Stomach (tissue), 9 donors: ENCODE data around the gene NHLRC3. TPM values are rescaled to one million over a fixed set of nuclear protein-coding genes. Genes with fewer than 3 reads are reported as not detected.

Experiments used
- DNase-seq, 2 donors: peaks; one replicate each; pipeline versions ENCODE4 v3.0.0 to v3.0.0-alpha.2; 2013 to 2019
- H3K27ac ChIP-seq, 5 donors: fragments of 200-600 bp in 4 of 5; sonication (generic) in 4 of 5; one replicate each; pipeline ENCODE4 v1.5.1; 2013 to 2019; ENCODE audit warnings: mild to moderate bottlenecking in 1 of 5, moderate library complexity in 1 of 5
- H3K27me3 ChIP-seq, 3 donors: fragments of 200-600 bp; sonication (generic); one replicate each; pipeline ENCODE4 v1.5.1; 2017 to 2019; ENCODE audit warnings: mixed run types in 1 of 3
- H3K36me3 ChIP-seq, 4 donors: fragments of 200-600 bp; sonication (generic); 1 replicate in 3 of 4; 2 replicates in 1 of 4; pipeline ENCODE4 v1.5.1; 2016 to 2019
- H3K4me1 ChIP-seq, 4 donors: fragments of 200-600 bp; sonication (generic); one replicate each; pipeline ENCODE4 v1.5.1; 2016 to 2019
- H3K4me3 ChIP-seq, 4 donors: fragments of 200-600 bp; sonication (generic) in 3 of 4; one replicate each; pipeline ENCODE4 v1.5.1; 2016 to 2019; ENCODE audit warnings: mild to moderate bottlenecking in 1 of 4
- H3K9me3 ChIP-seq, 4 donors: fragments of 200-600 bp; sonication (generic); one replicate each; pipeline ENCODE4 v1.5.1; 2016 to 2019
- CTCF ChIP-seq, 7 experiments: fragments of 450-650 bp in 4 of 7; fragments of 200-600 bp in 3 of 7; sonication (generic) in 3 of 7; IDR thresholded peaks; one replicate each; pipeline ENCODE4 v1.5.1; 2016 to 2019; ENCODE audit warnings: antibody characterized with exemption in 7 of 7, control low read depth in 2 of 7, mild to moderate bottlenecking in 1 of 7
- EP300 ChIP-seq: sonication (generic); formaldehyde crosslinking; IDR thresholded peaks from one replicate; pipeline ENCODE4 v1.6.1; 2017; ENCODE audit warnings: antibody characterized with exemption
- POLR2A ChIP-seq, 4 donors: fragments of 450-650 bp; IDR thresholded peaks; one replicate each; pipeline ENCODE4 v1.6.1; 2016; ENCODE audit warnings: antibody characterized with exemption in 4 of 4, control low read depth in 2 of 4, mild to moderate bottlenecking in 1 of 4, moderate library complexity in 1 of 4
- POLR2AphosphoS5 ChIP-seq, 3 donors: sonication (generic); formaldehyde crosslinking; IDR thresholded peaks; one replicate each; pipeline ENCODE4 v1.6.1; 2016; ENCODE audit warnings: antibody characterized with exemption in 3 of 3
- WGBS, 5 donors: extraction: QIAGEN DNeasy Blood & Tissue Kit in 3 of 5; methylation state at CpG; one replicate each; pipeline versions ENCODE4 v1.1.5 to v1.1.7; 2013 to 2018; 5-methylcytosine and 5-hydroxymethylcytosine counted together
- intact Hi-C: fragments of 100-400 bp; cut with DNase I; formaldehyde crosslinking; loops from one replicate; pipeline ENCODE4 v1.15.1; 2023; ENCODE audit warnings: low total_unique reads
- polyA plus RNA-seq, 3 donors: library from polyadenylated mRNA; stranded (reverse); fragments of 200-250 nt; gene quantifications; one replicate each; pipeline ENCODE4 v1.2.3, GENCODE V29; 2013
- total RNA-seq, 5 donors: library from RNA; depleted of rRNA; stranded (reverse); fragments of >200 nt; gene quantifications; one replicate each; pipeline versions ENCODE4 v1.1.0 to v1.2.3, GENCODE V29; 2014 to 2016
- donor health status: healthy with polysubstance abuse.
- donor health status: Bipolar disorder and iron deficiency.
- donor health status: healthy.

The NHLRC3 gene
- total and polyA plus RNA-seq, 8 donors: 4.1 to 74.4 (median 13.9) TPM

DNA sequence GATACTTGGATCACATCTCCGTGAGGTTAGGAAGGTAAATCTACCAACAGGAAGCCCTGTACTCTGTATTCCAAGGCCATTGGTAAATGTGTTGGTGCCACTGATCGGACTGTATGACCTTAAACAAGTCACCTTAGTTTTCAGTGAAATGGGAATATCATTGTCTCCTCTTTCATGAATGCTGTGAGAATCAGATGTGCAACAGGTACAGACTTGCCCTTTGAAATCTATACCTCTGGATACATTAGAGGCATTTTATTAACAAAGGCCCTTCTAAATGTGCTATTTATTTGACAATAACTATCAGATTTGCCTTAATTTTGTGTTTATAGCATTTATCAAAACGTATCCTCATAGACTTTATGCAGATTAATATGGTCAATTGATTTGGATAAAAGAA, 11.0 kb downstream of the NHLRC3 start:
- H3K4me3 ChIP-seq: no peak overlapping the region
- intact Hi-C loops: no loop called here
- no peak for DNase-seq
- H3K36me3 ChIP-seq: peaks cover 3 to 56% (median 32%) of the 10 kb centered on the region in 4 donors
- WGBS, 5 donors: 88 to 95% (median 90%) methylated on average over 3 of the region's 3 CpGs
- no peak overlapping the region for H3K27ac ChIP-seq
- TF ChIP-seq POLR2AphosphoS5 (IDR thresholded peaks at IDR 0.05) (no peak), CTCF (IDR thresholded peaks at IDR 0.05) (no peak), POLR2A (IDR thresholded peaks at IDR 0.05) (no peak), EP300 (no peak)
- no peaks in the 10 kb centered on the region for H3K4me1 ChIP-seq
- H3K27me3 ChIP-seq: no peaks in the 10 kb centered on the region
- H3K9me3 ChIP-seq: no peaks in the 10 kb centered on the region

DNA sequence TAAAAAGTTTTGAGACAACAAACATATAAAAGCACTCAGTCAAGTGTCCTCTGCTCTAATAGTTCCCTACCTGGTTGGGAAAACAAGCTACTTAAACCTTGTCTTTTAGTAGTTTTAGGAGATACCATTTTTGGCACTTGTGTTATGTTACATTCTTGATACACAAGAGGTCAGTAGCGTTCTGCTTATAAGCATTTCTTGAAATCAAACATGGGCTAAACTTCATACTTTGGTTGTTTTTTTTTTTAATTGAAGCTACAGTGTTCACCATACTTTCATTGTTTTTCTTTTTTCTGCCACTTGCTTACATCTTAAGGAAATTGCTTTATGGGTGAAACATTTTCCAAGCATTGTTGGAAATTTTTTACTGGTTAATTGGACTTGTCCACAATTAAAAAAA, 12.9 kb downstream of the NHLRC3 start:
- no peaks in the 10 kb centered on the region for H3K4me1 ChIP-seq

DNA sequence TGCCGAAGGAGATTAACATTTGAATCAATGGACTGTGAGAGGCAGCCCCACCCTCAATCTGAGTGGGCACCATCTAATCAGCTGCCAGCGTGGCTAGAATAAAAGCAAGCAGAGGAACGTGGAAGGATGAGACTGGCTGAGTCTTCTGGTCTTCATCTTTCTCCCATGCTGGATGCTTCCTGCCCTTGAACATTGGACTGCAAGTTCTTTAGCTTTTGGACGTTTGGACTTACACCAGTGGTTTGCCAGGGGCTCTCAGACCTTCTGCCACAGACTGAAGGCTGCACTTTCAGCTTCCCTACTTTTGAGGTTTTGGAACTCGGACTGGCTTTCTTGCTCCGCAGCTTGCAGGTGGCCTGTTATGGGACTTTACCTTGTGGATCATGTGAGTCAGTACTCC, 14.7 kb downstream of the NHLRC3 start:
- Histone ChIP-seq H3K36me3 (peaks cover 0 to 30% (median 19%) of the 10 kb centered on the region in 4 donors), H3K27ac (no peak overlapping the region), H3K4me3 (no peak overlapping the region), H3K27me3 (no peaks in the 10 kb centered on the region), H3K4me1 (no peaks in the 10 kb centered on the region), H3K9me3 (no peaks in the 10 kb centered on the region)
- 67 to 81% (median 71%) methylated on average over 6 of the region's 6 CpGs for WGBS, 5 donors
- TF ChIP-seq CTCF (IDR thresholded peaks at IDR 0.05) (no peak), EP300 (no peak), POLR2AphosphoS5 (IDR thresholded peaks at IDR 0.05) (no peak), POLR2A (IDR thresholded peaks at IDR 0.05) (no peak)
- intact Hi-C loops: no loop called here
- no peak for DNase-seq

More for the DNA sequence above, 12.9 kb downstream of the NHLRC3 start:
- H3K9me3 ChIP-seq: no peaks in the 10 kb centered on the region
- H3K27me3 ChIP-seq: no peaks in the 10 kb centered on the region
- TF ChIP-seq CTCF (IDR thresholded peaks at IDR 0.05): no peak
- TF ChIP-seq POLR2A (IDR thresholded peaks at IDR 0.05): no peak
- TF ChIP-seq EP300: no peak
- no peak for TF ChIP-seq POLR2AphosphoS5 (IDR thresholded peaks at IDR 0.05)
- DNase-seq: peak in 1 of 2 donors; percentile 65
- H3K4me3 ChIP-seq: no peak overlapping the region
- intact Hi-C loops: no loop called here
- peaks cover 0 to 38% (median 19%) of the 10 kb centered on the region in 4 donors for H3K36me3 ChIP-seq
- WGBS, 5 donors: 21 to 38% (median 26%) methylated on average over 1 of the region's 1 CpG
- H3K27ac ChIP-seq: no peak overlapping the region

DNA sequence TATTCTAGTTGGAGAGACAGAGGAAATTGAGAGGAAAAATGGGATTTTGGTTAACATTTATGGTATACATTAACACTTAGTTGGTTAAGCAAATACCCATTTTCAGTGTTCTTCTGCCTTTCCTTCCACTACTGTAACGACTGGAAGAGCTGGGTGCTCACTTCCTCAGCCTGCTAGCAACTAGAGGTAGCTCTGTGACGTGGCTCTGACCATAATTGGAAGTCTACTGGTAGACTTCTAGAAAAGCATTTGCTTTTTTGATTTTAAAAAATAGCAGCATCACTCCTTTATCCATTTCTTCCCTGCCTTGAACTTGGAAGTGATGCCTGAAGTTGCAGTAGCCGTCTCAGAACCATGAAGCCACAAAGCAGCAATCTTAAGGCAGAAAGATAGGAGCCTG, 15.9 kb downstream of the NHLRC3 start:
- DNase-seq: no peak
- TF ChIP-seq POLR2A (IDR thresholded peaks at IDR 0.05) (no peak), EP300 (no peak), POLR2AphosphoS5 (IDR thresholded peaks at IDR 0.05) (no peak), CTCF (IDR thresholded peaks at IDR 0.05) (no peak)
- intact Hi-C loops: no loop called here
- no peak overlapping the region for H3K4me3 ChIP-seq
- H3K9me3 ChIP-seq: no peaks in the 10 kb centered on the region
- no peaks in the 10 kb centered on the region for H3K27me3 ChIP-seq
- no peak overlapping the region for H3K27ac ChIP-seq
- H3K36me3 ChIP-seq: peaks cover 0 to 19% (median 14%) of the 10 kb centered on the region in 4 donors
- 75 to 85% (median 82%) methylated on average over 3 of the region's 3 CpGs for WGBS, 5 donors
- no peaks in the 10 kb centered on the region for H3K4me1 ChIP-seq
